ENCODE data around the gene MIXL1. TPM values are rescaled to one million over a fixed set of nuclear protein-coding genes. Genes with fewer than 3 reads are reported as not detected.

MIXL1 gene
- total RNA-seq: under 1 TPM in 1 of 2 experiments, not detected in 1; 0.16 TPM

DNA sequence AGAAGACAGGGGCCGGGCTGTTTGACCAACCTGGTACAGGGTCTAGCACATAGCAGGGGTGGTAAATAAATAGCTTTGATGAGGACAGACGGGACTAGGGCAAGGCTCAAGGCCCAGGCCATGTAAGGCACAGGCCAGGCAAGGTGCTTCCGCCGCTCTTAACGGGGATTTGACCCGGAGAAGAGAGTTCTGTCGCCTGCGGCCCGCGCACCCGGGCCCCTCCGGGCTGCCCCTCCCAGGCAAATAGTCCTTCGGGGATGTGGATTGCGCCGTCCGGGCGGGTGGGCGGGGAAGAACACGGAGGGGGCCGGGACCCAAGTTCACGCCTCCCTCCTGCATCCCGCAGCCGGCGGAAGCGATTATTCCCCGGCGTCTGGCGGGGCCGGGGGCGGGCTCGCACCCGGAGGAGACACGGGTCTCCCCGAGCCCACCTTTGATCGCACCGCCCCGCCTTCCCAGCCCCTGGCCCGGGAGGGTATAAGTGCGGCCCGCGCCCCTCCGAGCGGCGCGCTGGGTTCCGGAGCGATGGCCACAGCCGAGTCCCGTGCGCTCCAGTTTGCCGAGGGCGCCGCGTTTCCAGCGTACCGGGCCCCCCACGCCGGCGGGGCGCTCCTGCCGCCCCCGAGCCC lies at the start of gene MIXL1:
MIXL1 (plus strand) TSS at position 508 of the 629 bp plus-strand sequence; CDS start at position 526, 18 bp downstream.
- peaks cover 12% of the 10 kb centered on the region for H3K4me1 Mint-ChIP-seq (ENCODE audit: low read depth)
- intact Hi-C loops (cut with micrococcal nuclease): no loop called here
- H3K36me3 Mint-ChIP-seq (ENCODE audit: low read depth): peaks cover 8% of the 10 kb centered on the region
- ChIA-PET POLR2A (no interaction called here), CTCF (interaction anchor here (0.8 to 5.2 kb wide), 5 partner anchors 10 to 184 kb away, joined by 3 to 22 read pairs (median 3); partner anchors contain the start of gene PARP1)
- TF ChIP-seq, protein P1, sequence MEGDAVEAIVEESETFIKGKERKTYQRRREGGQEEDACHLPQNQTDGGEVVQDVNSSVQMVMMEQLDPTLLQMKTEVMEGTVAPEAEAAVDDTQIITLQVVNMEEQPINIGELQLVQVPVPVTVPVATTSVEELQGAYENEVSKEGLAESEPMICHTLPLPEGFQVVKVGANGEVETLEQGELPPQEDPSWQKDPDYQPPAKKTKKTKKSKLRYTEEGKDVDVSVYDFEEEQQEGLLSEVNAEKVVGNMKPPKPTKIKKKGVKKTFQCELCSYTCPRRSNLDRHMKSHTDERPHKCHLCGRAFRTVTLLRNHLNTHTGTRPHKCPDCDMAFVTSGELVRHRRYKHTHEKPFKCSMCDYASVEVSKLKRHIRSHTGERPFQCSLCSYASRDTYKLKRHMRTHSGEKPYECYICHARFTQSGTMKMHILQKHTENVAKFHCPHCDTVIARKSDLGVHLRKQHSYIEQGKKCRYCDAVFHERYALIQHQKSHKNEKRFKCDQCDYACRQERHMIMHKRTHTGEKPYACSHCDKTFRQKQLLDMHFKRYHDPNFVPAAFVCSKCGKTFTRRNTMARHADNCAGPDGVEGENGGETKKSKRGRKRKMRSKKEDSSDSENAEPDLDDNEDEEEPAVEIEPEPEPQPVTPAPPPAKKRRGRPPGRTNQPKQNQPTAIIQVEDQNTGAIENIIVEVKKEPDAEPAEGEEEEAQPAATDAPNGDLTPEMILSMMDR (IDR thresholded peaks at IDR 0.05): no peak
- DNase-seq (peak; percentile 11), ATAC-seq (peak; percentile 24)
- no peak within 1 kb of the TSS for H3K27ac Mint-ChIP-seq
- H3K4me3 Mint-ChIP-seq: peak within 1 kb of the TSS; percentile 74
- no peaks in the 10 kb centered on the region for H3K9me3 Mint-ChIP-seq
- H3K27me3 Mint-ChIP-seq: peaks cover 37% of the 10 kb centered on the region

DNA sequence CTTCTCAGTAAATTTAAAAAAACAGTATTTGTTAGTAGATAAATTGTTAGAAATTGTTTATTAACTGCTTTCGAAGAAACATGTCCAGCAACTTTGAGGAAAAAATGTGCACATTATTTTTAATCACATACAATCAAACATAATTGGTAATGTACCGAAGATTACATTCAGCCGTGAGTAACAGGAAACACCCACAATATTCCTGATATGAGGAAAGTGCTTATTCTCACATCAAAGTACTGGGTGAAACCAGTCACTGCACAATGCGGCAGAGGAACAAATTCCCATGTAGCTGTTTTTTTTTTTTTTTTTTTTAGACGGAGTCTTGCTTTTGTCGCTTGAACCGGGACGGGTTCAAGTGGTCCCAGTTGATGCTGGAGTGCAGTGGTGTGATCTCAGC lies 46.6 kb upstream of the MIXL1 start:
- H3K27ac Mint-ChIP-seq: no peak overlapping the region
- DNase-seq: no peak
- intact Hi-C loops (cut with micrococcal nuclease): no loop called here
- peaks cover 2% of the 10 kb centered on the region for H3K9me3 Mint-ChIP-seq
- no peaks in the 10 kb centered on the region for H3K27me3 Mint-ChIP-seq
- ATAC-seq: no peak
- peaks cover 33% of the 10 kb centered on the region for H3K4me1 Mint-ChIP-seq (ENCODE audit: low read depth)
- TF ChIP-seq, protein P1 (IDR thresholded peaks at IDR 0.05): no peak
- POLR2A ChIA-PET: interaction anchor here (1.3 kb wide), 1 partner anchor 9 kb away, joined by 3 read pairs; no protein-coding TSS in a partner anchor
- H3K4me3 Mint-ChIP-seq: no peak overlapping the region
- CTCF ChIA-PET: interaction anchor here (8.8 kb wide), 1 partner anchor 52 kb away, joined by 60 read pairs; no protein-coding TSS in a partner anchor
- peaks cover 14% of the 10 kb centered on the region for H3K36me3 Mint-ChIP-seq (ENCODE audit: low read depth)

DNA sequence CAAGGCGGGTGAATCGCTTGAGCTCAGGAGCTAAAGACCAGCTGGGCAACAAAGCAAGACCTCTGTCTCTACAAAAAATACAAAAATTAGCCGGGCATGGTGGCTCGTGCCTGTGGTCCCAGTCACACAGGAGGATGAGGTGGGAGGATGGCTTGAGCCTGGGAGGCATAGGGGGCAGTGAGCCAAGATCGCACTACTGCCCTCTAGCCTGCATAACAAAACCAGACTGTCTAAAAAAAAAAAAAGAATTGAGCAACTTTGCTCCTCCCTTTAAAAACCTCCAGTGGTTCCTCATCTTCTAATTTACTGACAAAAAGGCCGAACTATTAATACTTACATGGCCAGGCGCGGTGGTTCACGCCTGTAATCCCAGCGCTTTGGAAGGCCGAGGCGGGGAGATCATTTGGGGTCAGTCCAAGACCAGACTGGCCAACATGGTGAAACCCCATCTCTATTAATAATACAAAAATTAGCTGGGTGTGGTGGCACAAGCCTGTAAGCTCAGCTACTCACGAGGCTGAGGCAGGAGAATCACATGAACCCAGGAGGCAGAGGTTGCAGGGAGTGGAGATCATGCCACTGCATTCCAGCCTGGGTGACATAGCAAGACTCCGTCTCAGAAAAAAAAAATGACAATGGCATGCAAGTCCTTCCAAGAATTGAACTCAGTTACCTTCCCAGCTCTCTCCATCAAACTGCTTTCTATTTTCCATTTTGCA lies 41.3 kb upstream of the MIXL1 start:
- peaks cover 51% of the 10 kb centered on the region for H3K4me1 Mint-ChIP-seq (ENCODE audit: low read depth)
- POLR2A ChIA-PET: no interaction called here
- no peak overlapping the region for H3K27ac Mint-ChIP-seq
- H3K9me3 Mint-ChIP-seq: peaks cover 2% of the 10 kb centered on the region
- TF ChIP-seq, protein P1 (IDR thresholded peaks at IDR 0.05): no peak
- CTCF ChIA-PET: interaction anchor here (0.7 to 8.8 kb wide), 5 partner anchors 8 to 57 kb away, joined by 3 to 60 read pairs (median 4); no protein-coding TSS in a partner anchor
- DNase-seq (no peak), ATAC-seq (no peak)
- H3K4me3 Mint-ChIP-seq: no peak overlapping the region
- intact Hi-C loops (cut with micrococcal nuclease): no loop called here
- no peaks in the 10 kb centered on the region for H3K27me3 Mint-ChIP-seq
- peaks cover 25% of the 10 kb centered on the region for H3K36me3 Mint-ChIP-seq (ENCODE audit: low read depth)

DNA sequence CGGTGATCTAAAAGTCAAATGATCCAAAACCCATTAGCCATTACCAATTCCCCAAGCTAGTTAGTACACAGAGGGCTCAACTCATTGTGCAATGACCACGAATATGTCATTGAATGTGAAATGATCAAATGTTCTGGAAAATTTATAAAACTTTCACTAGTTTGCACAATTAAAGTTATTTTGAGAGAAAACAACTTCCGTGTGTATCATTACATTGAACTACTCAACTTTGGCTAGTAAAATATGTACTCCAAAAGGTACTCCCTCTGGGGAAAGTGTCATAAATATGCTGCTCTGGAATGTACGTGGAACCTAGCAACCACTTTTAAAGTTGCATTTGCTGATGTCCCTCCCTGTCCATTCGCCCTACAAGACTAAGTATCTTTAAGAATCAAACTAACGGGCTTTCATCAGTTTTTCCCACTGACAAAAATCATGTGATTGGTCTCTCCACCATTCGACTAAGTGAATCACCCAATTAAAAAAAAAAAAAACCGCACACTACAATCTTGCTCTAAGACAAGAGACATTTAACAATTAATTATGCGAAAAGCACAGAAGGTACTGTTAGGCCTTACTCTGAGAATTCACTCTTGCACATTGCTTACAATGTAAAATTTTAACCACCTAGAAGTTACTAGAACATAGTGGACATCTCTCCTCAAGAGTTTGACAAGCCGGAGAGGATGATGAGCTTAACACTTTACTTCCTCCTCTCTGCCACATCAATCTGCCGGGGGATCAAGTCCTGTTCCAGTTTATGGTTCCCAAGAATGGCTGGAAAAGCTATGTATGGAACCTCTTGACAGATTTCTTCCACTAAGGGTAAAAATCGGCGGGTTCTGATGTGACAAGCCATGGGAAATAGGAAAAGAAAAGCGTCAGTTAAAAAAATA lies 38.1 kb upstream of the MIXL1 start:
- Mint-ChIP-seq H3K9me3 (no peaks in the 10 kb centered on the region), H3K27ac (peak overlapping the region; percentile 88), H3K4me1 (ENCODE audit: low read depth) (peaks cover 37% of the 10 kb centered on the region), H3K4me3 (peak overlapping the region; percentile 94), H3K36me3 (ENCODE audit: low read depth) (peaks cover 14% of the 10 kb centered on the region), H3K27me3 (no peaks in the 10 kb centered on the region)
- ATAC-seq (no peak), DNase-seq (no peak)
- CTCF ChIA-PET: interaction anchor here (0.6 to 8.8 kb wide), 5 partner anchors 11 to 915 kb away, joined by 3 to 60 read pairs (median 5); no protein-coding TSS in a partner anchor
- POLR2A ChIA-PET: interaction anchor here (0.8 to 0.9 kb wide), 3 partner anchors 8 to 305 kb away, joined by 3 read pairs; no protein-coding TSS in a partner anchor
- intact Hi-C loops (cut with micrococcal nuclease): no loop called here
- TF ChIP-seq, protein P1 (IDR thresholded peaks at IDR 0.05): no peak

Data from activated CD8-positive, alpha-beta T cell treated with anti-CD3 and anti-CD28 coated beads for 36 hours (primary cell).